ENCODE measurements around the gene COA5.

- TF ChIP-seq, protein P1, sequence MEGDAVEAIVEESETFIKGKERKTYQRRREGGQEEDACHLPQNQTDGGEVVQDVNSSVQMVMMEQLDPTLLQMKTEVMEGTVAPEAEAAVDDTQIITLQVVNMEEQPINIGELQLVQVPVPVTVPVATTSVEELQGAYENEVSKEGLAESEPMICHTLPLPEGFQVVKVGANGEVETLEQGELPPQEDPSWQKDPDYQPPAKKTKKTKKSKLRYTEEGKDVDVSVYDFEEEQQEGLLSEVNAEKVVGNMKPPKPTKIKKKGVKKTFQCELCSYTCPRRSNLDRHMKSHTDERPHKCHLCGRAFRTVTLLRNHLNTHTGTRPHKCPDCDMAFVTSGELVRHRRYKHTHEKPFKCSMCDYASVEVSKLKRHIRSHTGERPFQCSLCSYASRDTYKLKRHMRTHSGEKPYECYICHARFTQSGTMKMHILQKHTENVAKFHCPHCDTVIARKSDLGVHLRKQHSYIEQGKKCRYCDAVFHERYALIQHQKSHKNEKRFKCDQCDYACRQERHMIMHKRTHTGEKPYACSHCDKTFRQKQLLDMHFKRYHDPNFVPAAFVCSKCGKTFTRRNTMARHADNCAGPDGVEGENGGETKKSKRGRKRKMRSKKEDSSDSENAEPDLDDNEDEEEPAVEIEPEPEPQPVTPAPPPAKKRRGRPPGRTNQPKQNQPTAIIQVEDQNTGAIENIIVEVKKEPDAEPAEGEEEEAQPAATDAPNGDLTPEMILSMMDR (IDR thresholded peaks at IDR 0.05): no peak
- no peak for TF ChIP-seq POLR2A (IDR thresholded peaks at IDR 0.05)
Measured at GRCh38 chr2:98555696-98556095, 52.6 kb downstream of the COA5 start.
